Measurements from ENCODE around the gene TCHH.

Gene TCHH

DNA sequence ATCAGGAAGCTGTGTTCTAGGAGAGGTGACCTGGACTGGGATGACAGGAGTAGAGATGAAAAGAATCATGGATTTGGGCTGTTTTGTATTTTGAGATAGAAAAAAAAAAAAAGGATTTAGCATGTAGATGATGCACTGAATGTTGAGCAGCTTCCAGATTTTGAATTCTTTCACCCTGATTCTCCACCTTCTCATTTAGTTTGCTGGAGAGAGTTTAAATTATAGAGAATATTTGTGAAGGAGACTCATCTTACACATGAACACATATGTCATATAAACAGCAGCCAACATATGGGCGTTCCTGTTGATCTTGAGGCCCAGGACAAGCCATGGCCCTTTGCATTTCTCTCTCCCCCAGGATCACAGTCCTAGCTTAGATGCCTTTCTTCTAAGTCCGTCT lies 36.4 kb upstream of the TCHH start:
- H3K9me2 ChIP-seq (replicated peaks; ENCODE audit: low read depth, low read length) = no peaks in the 10 kb centered on the region
- H3K4me3 ChIP-seq (ENCODE audit: low read length, poor library complexity, severe bottlenecking) = no peak overlapping the region
- H4K20me1 ChIP-seq (ENCODE audit: insufficient read depth, low read length, poor library complexity, severe bottlenecking) = no peaks in the 10 kb centered on the region
- H3K27me3 ChIP-seq (ENCODE audit: insufficient read depth, low read length, poor library complexity, severe bottlenecking) = no peaks in the 10 kb centered on the region
- H3F3A ChIP-seq (ENCODE audit: low read depth) = no peaks in the 10 kb centered on the region
- H3K36me3 ChIP-seq (ENCODE audit: insufficient read depth, low read length) = no peaks in the 10 kb centered on the region
- no peak overlapping the region for H3K9ac ChIP-seq (ENCODE audit: low read depth, low read length, poor library complexity, severe bottlenecking)
- TF ChIP-seq EZH2phosphoT487 (IDR thresholded peaks at IDR 0.05; ENCODE audit: borderline replicate concordance) = no peak
- TF ChIP-seq, protein P1, sequence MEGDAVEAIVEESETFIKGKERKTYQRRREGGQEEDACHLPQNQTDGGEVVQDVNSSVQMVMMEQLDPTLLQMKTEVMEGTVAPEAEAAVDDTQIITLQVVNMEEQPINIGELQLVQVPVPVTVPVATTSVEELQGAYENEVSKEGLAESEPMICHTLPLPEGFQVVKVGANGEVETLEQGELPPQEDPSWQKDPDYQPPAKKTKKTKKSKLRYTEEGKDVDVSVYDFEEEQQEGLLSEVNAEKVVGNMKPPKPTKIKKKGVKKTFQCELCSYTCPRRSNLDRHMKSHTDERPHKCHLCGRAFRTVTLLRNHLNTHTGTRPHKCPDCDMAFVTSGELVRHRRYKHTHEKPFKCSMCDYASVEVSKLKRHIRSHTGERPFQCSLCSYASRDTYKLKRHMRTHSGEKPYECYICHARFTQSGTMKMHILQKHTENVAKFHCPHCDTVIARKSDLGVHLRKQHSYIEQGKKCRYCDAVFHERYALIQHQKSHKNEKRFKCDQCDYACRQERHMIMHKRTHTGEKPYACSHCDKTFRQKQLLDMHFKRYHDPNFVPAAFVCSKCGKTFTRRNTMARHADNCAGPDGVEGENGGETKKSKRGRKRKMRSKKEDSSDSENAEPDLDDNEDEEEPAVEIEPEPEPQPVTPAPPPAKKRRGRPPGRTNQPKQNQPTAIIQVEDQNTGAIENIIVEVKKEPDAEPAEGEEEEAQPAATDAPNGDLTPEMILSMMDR (conservative IDR thresholded peaks at IDR 0.05; ENCODE audit: low read length) = no peak
- no peak overlapping the region for H2AFZ ChIP-seq (ENCODE audit: low read length)
- H3K79me2 ChIP-seq (ENCODE audit: insufficient read depth, low read length) = no peaks in the 10 kb centered on the region
- H3K4me2 ChIP-seq (ENCODE audit: low read depth, low read length, poor library complexity, severe bottlenecking) = no peak overlapping the region
- H3K9me3 ChIP-seq (ENCODE audit: insufficient read depth, low read depth, low read length) = peaks cover 11% of the 10 kb centered on the region; the same call in 1 of the 2 replicates
- peaks cover 11% of the 10 kb centered on the region for H3K4me1 ChIP-seq (ENCODE audit: insufficient read depth, low read length, poor library complexity, severe bottlenecking)

DNA sequence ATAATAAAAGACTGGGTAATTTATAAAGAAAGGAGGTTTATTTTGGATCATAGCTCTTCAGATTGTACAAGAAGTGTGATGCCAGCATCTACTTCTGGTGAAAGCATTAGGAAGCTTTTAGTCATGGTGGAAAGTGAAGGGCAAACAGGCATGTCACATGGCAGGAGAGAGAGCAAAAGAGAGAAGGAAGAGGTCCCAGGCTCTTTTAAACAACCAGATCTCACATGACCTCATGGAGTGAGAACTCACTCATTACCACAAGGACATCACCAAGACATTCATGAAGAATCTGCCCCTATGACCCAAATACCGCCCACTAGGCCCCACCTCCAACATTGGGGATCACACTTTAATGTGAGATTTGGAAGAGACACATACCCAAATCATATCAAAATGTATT lies 33.7 kb upstream of the TCHH start:
- Histone ChIP-seq H3K4me1 (ENCODE audit: insufficient read depth, low read length, poor library complexity, severe bottlenecking) (peaks cover 3% of the 10 kb centered on the region), H3K9me3 (ENCODE audit: insufficient read depth, low read depth, low read length) (peaks cover 11% of the 10 kb centered on the region; the same call in 1 of the 2 replicates), H3K79me2 (ENCODE audit: insufficient read depth, low read length) (no peaks in the 10 kb centered on the region), H2AFZ (ENCODE audit: low read length) (no peak overlapping the region), H3K9ac (ENCODE audit: low read depth, low read length, poor library complexity, severe bottlenecking) (no peak overlapping the region), H3K9me2 (replicated peaks; ENCODE audit: low read depth, low read length) (no peaks in the 10 kb centered on the region), H3K27me3 (ENCODE audit: insufficient read depth, low read length, poor library complexity, severe bottlenecking) (no peaks in the 10 kb centered on the region), H4K20me1 (ENCODE audit: insufficient read depth, low read length, poor library complexity, severe bottlenecking) (no peaks in the 10 kb centered on the region), H3K4me2 (ENCODE audit: low read depth, low read length, poor library complexity, severe bottlenecking) (no peak overlapping the region), H3K4me3 (ENCODE audit: low read length, poor library complexity, severe bottlenecking) (no peak overlapping the region), H3K36me3 (ENCODE audit: insufficient read depth, low read length) (no peaks in the 10 kb centered on the region), H3F3A (ENCODE audit: low read depth) (no peaks in the 10 kb centered on the region)
- no peak for TF ChIP-seq EZH2phosphoT487 (IDR thresholded peaks at IDR 0.05; ENCODE audit: borderline replicate concordance)
- TF ChIP-seq, protein P1 (conservative IDR thresholded peaks at IDR 0.05; ENCODE audit: low read length) = no peak

DNA sequence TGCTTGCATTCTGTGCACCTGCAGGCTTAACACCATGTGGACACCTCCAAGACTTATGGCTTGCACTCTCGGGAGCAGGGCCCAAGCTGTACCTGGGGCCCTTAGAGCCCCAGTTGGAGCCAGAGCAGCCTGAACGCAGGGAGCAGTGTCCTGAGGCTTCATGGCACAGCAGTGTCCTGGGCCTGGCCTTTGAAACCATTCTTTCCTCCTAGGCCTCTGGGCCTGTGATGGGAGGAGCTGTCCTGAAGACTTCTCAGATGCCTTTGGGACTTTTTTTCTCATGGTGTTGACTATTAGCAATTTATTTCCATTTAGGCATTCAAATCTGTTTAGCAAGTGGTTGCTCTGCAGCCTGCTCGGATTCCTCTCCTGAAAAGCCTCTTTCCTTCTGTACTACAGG lies 32.8 kb upstream of the TCHH start:
- H3K9ac ChIP-seq (ENCODE audit: low read depth, low read length, poor library complexity, severe bottlenecking) = no peak overlapping the region
- H3K4me2 ChIP-seq (ENCODE audit: low read depth, low read length, poor library complexity, severe bottlenecking) = no peak overlapping the region
- no peaks in the 10 kb centered on the region for H3K36me3 ChIP-seq (ENCODE audit: insufficient read depth, low read length)
- H3K27me3 ChIP-seq (ENCODE audit: insufficient read depth, low read length, poor library complexity, severe bottlenecking) = no peaks in the 10 kb centered on the region
- no peak overlapping the region for H3K4me3 ChIP-seq (ENCODE audit: low read length, poor library complexity, severe bottlenecking)
- H3K9me2 ChIP-seq (replicated peaks; ENCODE audit: low read depth, low read length) = no peaks in the 10 kb centered on the region
- no peaks in the 10 kb centered on the region for H4K20me1 ChIP-seq (ENCODE audit: insufficient read depth, low read length, poor library complexity, severe bottlenecking)
- no peaks in the 10 kb centered on the region for H3F3A ChIP-seq (ENCODE audit: low read depth)
- no peak overlapping the region for H2AFZ ChIP-seq (ENCODE audit: low read length)
- no peaks in the 10 kb centered on the region for H3K4me1 ChIP-seq (ENCODE audit: insufficient read depth, low read length, poor library complexity, severe bottlenecking)
- peaks cover 11% of the 10 kb centered on the region; the same call in 1 of the 2 replicates for H3K9me3 ChIP-seq (ENCODE audit: insufficient read depth, low read depth, low read length)
- no peaks in the 10 kb centered on the region for H3K79me2 ChIP-seq (ENCODE audit: insufficient read depth, low read length)
- TF ChIP-seq EZH2phosphoT487 (IDR thresholded peaks at IDR 0.05; ENCODE audit: borderline replicate concordance) = no peak
- TF ChIP-seq, protein P1 (conservative IDR thresholded peaks at IDR 0.05; ENCODE audit: low read length) = no peak

Measured in Loucy (cell line).